Dedifferentiated amniotic fluid mesenchymal stem cell (primary cell): ENCODE data around the gene NR4A2.
"Not testable (repeated sequence)": the region's sequence is repeated elsewhere in the genome, so short reads cannot be mapped to it uniquely, and the experiment has no call there.

Experiments used
- DNase-seq: peaks from one replicate; pipeline ENCODE4 v3.0.0-alpha.2; 2016; ENCODE audit errors: extremely low spot score

NR4A2 gene

DNA sequence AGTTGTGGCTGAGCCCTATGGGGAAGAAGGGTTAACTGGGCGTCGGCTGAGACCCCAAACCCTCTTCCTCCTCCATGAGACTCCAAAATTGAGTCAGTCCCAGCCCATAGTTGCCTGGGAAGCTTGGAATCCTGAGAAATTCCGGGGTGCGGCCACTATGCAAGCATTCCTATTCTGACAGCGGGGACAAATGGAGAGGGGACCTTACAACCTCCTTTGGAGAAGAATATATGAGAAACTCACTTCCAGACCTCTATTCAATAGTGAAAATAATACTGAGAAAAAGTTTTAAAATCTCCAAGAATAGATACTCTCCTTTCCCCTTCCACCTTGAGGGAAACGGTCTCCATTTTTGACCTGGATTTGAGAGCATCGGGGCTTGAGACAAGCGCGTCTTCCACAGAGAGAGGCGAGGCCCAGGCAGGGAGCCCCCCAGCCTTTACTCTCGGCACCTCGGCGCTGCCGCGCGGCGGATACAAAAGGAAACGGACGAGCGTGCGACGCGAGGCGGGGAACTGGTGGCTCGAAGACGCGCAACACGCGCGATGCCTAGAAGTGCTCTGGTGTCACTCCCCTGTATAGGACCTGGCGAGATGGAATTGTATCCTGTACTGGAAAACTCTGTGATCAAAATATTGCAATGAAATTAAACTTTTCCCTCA lies 11.1 kb downstream of the NR4A2 start:
- DNase-seq, result no peak

GRCh38 chr2:156320486-156321098 lies 11.9 kb downstream of the NR4A2 start:
- DNase-seq, result no peak

- no peak for DNase-seq
Measured at GRCh38 chr2:156319811-156320485, 12.6 kb downstream of the NR4A2 start.

GRCh38 chr2:156317631-156318030 lies 14.9 kb downstream of the NR4A2 start:
- no peak for DNase-seq

DNA sequence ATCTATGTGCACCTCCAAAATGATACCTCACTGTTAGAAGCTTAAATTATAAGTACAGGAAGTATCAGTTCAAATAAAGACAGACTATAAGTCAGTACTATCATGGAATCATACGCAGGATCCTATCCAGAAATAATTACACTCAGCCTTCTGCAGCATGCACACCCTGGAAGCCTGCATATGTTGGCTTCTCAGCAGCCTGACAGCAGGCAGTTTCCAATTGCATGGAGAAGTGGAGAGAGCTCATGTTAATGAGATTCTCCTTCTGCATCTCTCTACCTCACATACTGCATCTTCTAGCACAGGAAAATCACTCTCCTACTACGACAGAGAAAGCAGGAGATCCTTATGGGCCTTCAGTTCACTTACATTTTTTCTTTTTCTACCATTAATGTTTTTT lies 20.5 kb downstream of the NR4A2 start:
- DNase-seq, result no peak

DNA sequence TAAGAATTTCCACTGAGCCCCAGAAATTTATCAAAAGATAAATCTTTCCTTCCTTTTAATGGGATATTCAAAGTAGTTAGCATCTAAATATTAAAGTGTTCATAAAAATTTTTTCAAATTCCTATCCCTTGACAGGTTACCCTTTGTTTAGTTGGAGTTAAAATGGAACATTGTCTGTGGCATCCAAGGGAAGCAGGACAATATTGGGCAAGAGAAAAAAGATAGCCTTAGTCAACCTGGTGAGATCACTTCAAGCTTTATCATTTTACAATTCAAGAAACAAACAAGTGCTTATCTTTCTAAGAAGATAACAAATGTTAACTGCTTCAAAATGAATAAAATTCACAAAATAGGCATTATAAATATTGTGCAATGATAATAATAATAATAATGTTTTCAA lies 21.7 kb downstream of the NR4A2 start:
- no peak for DNase-seq

GRCh38 chr2:156309917-156310316 lies 22.6 kb downstream of the NR4A2 start:
- no peak for DNase-seq

DNA sequence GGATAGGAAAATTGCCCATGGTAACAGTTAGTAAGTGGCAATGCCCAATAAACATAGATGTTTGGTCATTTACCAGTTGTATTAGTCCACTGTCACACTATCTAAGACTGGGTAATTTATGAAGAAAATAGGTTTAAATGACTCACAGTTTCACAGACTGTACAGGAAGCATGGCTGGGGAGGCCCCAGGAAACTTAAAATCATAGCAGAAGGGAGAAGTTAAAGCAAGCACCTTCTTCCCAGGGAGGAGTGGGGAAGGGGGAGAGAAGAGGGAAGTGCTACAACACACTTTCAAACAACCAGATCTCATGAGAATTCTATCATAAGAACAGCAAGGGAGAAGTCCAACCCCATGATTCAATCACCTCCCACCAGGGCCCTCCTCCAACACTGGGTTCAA lies 23.4 kb downstream of the NR4A2 start:
- DNase-seq, result no peak

DNA sequence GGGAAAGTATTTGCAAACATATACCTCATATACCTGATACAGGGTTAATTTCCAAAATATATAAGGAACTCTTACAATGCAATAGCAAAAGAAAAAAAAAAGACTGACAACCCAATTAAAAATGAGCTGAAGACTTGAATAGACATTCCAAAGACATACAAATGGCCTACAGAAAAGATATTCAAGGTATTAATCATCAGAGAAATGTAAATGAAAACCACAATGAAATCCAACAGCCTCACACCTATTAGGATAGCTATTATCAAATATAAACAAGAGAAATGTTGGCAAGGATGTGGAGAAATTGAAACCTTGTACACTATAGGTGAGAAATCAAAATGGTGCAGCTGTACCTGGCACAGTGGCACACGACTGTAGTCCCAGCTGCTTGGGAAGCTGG lies 25.7 kb downstream of the NR4A2 start:
- DNase-seq, result no peak

GRCh38 chr2:156305121-156305520 lies 27.4 kb downstream of the NR4A2 start:
- no peak for DNase-seq

DNA sequence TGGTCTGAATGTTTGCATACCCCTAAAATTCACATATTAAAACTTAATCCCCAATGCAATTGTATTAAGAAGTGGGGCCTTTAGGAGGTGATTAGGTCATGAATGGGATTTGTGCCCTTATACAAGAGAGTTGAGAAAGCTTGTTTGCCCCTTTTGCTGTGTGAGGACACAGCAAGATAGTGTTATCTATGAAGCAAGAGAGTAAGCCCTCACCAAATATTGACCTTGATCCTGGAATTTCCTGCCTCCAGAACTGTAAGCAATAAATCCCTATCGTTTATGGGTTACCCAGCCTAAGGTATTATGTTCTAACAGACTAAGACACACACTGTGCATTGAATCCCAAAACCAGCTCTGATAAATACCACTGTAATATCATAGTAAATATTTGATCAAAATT lies 32.2 kb downstream of the NR4A2 start:
- DNase-seq, result no peak

GRCh38 chr2:156294945-156295580 lies 37.5 kb downstream of the NR4A2 start:
- DNase-seq, result no peak

DNA sequence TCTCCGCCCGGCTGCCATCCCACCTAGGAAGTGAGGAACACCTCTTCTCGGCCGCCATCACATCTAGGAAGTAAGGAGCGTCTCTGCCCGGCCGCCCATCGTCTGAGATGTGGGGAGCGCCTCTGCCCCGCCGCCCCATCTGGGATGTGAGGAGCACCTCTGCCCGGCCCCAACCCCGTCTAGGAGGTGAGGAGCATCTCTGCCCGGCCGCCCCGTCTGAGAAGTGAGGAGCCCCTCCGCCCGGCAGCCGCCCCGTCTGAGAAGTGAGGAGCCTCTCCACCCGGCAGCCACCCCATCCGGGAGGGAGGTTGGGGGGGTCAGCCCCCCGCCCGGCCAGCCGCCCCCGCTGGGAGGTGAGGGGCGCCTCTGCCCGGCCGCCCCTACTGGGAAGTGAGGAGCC lies 39.1 kb downstream of the NR4A2 start:
- not testable (repeated sequence) for DNase-seq

DNA sequence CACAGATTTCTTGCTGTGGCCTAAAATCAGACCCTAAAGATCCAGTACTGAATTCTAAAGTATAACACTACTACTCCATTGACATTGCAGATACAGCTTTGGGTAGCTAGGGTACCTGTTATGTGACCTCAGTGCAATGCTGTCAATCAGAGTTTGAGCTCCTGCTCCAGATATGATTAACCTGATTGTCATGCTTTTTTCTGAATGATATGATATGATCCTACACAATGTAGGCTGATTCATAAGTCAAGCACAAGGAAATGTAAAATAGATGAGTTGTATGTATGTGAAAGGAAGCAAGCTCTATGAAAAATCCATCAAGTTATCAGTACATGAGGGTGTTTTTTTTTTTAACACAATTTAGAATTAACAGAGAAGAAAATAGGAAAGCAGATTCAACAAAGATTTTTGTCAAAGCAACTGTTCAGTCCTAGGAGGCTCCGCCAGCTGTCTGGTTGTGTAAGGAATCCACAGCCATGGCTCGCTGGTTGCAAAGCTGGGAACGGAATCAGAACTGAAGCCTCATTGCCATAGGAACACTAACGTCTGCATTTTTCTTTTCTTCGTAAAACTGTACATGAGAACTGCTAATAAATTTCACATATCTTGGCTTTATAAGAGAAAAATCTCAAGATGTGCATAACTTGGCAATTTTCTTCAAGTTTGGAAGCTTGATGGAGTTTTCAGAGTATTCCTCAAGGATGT lies 52.9 kb downstream of the NR4A2 start:
- no peak for DNase-seq
